ENCODE results near the gene GPD2. TPM values are rescaled to one million over a fixed set of nuclear protein-coding genes. Genes with fewer than 3 reads are reported as not detected.
A peak's percentile ranks its signal among the peaks of the same experiment; 100 is the strongest.

GPD2 gene
- total RNA-seq, 4 donors from 2014 or later: 72.4 to 89.2 (median 79.6) TPM

DNA sequence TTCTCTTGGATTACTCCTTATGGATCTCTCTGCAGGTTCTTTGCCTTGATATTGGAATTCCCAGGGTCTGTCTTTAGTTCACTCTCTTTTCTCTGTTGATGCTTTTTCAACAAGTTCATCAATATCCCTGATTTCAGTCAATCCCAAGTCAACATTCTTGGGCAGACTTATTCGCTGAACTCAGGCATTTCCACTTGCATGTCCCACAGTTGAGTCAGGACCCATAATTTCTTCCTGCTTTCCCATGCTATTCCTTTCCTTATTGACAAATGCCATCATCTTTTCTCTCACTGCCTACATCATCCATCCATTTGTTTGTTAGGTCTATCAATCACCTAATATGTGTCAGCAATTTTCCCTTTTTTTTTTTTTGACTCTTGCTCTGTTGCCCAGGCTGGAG, 11.6 kb downstream of the GPD2 start:
- H3K27me3 ChIP-seq: no peaks in the 10 kb centered on the region
- H3K36me3 ChIP-seq: no peaks in the 10 kb centered on the region
- DNase-seq (ENCODE audit: low spot score in 2 of 2): no peak
- no peaks in the 10 kb centered on the region for H3K9me3 ChIP-seq
- WGBS, 2 donors: 97 to 100% methylated on average over 1 of the region's 1 CpG
- no peak overlapping the region for H3K27ac ChIP-seq
- TF ChIP-seq EP300 (IDR thresholded peaks at IDR 0.05): no peak
- TF ChIP-seq, protein P1, sequence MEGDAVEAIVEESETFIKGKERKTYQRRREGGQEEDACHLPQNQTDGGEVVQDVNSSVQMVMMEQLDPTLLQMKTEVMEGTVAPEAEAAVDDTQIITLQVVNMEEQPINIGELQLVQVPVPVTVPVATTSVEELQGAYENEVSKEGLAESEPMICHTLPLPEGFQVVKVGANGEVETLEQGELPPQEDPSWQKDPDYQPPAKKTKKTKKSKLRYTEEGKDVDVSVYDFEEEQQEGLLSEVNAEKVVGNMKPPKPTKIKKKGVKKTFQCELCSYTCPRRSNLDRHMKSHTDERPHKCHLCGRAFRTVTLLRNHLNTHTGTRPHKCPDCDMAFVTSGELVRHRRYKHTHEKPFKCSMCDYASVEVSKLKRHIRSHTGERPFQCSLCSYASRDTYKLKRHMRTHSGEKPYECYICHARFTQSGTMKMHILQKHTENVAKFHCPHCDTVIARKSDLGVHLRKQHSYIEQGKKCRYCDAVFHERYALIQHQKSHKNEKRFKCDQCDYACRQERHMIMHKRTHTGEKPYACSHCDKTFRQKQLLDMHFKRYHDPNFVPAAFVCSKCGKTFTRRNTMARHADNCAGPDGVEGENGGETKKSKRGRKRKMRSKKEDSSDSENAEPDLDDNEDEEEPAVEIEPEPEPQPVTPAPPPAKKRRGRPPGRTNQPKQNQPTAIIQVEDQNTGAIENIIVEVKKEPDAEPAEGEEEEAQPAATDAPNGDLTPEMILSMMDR (IDR thresholded peaks at IDR 0.05): no peak
- no peak for TF ChIP-seq POLR2A (IDR thresholded peaks at IDR 0.05)
- H3K4me1 ChIP-seq: peaks cover 0 to 29% (median 5%) of the 10 kb centered on the region in 4 donors
- H3K4me3 ChIP-seq: no peak overlapping the region

DNA sequence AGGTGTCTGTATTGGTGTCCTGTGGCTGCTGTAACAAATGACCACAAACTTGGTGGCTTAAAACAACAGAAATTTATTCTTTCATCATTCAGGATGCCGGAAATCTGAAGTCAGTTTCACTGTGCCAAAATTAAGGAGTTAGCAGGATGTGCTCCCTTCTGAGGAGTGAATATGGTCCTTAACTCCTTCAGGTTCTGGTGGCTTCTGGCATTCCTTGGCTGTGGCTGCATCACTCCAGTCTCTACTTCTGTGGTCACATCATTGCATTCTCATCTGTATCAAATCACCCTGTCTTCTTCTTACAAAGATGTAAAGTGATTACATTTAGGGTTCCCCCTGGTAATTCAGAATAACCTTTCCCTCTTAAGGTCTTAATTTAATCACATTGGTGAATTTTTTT, 12.6 kb downstream of the GPD2 start:
- Histone ChIP-seq H3K4me3 (no peak overlapping the region), H3K36me3 (no peaks in the 10 kb centered on the region), H3K27me3 (no peaks in the 10 kb centered on the region), H3K27ac (no peak overlapping the region), H3K4me1 (peaks cover 0 to 35% (median 5%) of the 10 kb centered on the region in 4 donors), H3K9me3 (no peaks in the 10 kb centered on the region)
- DNase-seq (ENCODE audit: low spot score in 2 of 2): no peak
- WGBS, 2 donors: 59% methylated on average over 1 of the region's 1 CpG
- TF ChIP-seq POLR2A (IDR thresholded peaks at IDR 0.05) (no peak), EP300 (IDR thresholded peaks at IDR 0.05) (no peak)
- TF ChIP-seq, protein P1 (IDR thresholded peaks at IDR 0.05): no peak

DNA sequence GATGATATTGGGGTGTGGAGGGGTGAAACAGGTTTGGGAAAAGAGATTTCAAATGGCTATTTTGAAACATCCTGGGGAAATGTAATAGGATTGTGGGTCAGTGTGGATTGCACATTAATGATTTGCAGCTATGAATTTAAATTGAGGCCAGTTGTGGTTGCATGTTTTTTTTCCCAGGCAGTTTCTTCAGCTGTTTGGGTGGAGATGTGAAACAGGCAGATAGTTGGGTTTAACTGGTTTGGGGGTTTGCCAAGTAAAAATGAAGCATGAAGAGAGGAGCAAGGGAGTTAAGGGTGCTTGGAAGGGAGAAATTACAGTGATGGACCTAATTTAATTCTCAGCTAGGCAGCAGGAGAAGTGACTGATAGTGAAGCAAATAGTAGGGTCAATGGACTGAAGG, 16.8 kb downstream of the GPD2 start:
- Histone ChIP-seq H3K27ac (no peak overlapping the region), H3K36me3 (peaks cover 0 to 4% (median 0%) of the 10 kb centered on the region in 3 donors), H3K4me3 (no peak overlapping the region), H3K4me1 (peaks cover 0 to 53% (median 13%) of the 10 kb centered on the region in 4 donors), H3K9me3 (no peaks in the 10 kb centered on the region), H3K27me3 (no peaks in the 10 kb centered on the region)
- TF ChIP-seq, protein P1 (IDR thresholded peaks at IDR 0.05): no peak
- TF ChIP-seq EP300 (IDR thresholded peaks at IDR 0.05) (no peak), POLR2A (IDR thresholded peaks at IDR 0.05) (no peak)
- DNase-seq (ENCODE audit: low spot score in 2 of 2): no peak

DNA sequence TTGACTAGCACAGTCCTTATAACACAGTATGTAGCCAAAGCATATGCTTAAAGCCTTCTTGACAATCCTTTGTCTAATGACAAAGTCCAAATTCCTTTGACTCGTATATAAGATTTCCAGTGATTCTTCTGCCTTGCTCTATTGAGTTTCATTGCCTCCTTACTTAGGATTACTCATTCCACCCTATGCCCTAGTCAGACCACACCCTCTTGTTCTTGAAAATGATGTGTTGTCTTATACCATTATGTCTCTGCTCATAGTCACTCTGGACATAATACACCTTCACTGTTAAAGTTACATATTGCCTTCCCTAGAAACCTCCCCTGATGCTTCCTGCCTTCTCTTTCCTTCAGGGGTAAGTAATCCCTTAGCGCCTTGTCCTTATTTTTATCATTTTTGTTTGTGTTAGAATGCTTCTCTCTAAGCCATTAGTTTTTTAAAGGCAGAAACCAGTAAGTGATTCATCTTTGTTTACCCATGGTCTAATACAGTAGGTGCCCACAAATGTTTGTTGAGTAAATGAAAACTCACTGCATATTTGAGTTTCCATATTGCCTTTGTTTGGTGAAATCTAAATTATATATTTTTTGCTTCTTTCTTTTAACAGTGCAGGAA, 19.3 kb downstream of the GPD2 start:
- H3K9me3 ChIP-seq: no peaks in the 10 kb centered on the region
- H3K36me3 ChIP-seq: peaks cover 0 to 4% (median 0%) of the 10 kb centered on the region in 3 donors
- no peak for TF ChIP-seq EP300 (IDR thresholded peaks at IDR 0.05)
- TF ChIP-seq POLR2A (IDR thresholded peaks at IDR 0.05): no peak
- TF ChIP-seq, protein P1 (IDR thresholded peaks at IDR 0.05): no peak
- no peak overlapping the region for H3K4me3 ChIP-seq
- WGBS, 2 donors: 80 to 94% methylated on average over 2 of the region's 2 CpGs
- DNase-seq (ENCODE audit: low spot score in 2 of 2): no peak
- no peaks in the 10 kb centered on the region for H3K27me3 ChIP-seq
- peak overlapping the region in 1 of 4 donors; percentile 14 for H3K27ac ChIP-seq
- peaks cover 0 to 55% (median 22%) of the 10 kb centered on the region in 4 donors for H3K4me1 ChIP-seq

DNA sequence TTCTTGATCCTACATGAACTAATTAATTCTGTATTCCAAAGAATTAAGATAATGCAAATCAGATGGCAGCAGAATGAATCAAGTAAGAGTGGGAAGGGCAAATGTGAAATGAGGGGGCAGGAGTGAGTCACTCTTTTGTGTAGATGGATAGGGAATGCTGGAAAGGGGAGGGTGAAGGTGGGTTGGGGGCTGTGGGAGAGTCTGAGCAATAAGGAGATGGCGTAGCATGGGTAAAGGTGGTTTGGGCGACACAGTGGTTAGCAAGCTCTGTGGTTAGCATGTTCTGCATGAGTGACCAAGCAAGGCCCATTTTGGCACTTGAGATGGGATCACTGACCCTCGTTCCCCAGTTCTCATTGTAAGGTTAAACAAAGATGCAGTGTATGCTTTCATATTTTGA, 20.4 kb downstream of the GPD2 start:
- Histone ChIP-seq H3K4me1 (peaks cover 0 to 60% (median 23%) of the 10 kb centered on the region in 4 donors), H3K36me3 (peaks cover 0 to 4% (median 0%) of the 10 kb centered on the region in 3 donors), H3K9me3 (no peaks in the 10 kb centered on the region), H3K27ac (peak overlapping the region in 2 of 4 donors; percentile 30 to 60), H3K27me3 (no peaks in the 10 kb centered on the region), H3K4me3 (no peak overlapping the region)
- no peak for TF ChIP-seq POLR2A (IDR thresholded peaks at IDR 0.05)
- DNase-seq (ENCODE audit: low spot score in 2 of 2): no peak
- WGBS, 2 donors: 70 to 76% methylated on average over 3 of the region's 3 CpGs
